GM12878 (cell line): ENCODE measurements around the gene LGMN. TPM values are rescaled to one million over a fixed set of nuclear protein-coding genes. Genes with fewer than 3 reads are reported as not detected.

ENCODE experiments used
- ATAC-seq: fragments of 200-7000 bp; cut with Tn5 transposase; 3 replicates; pipeline ENCODE4 v1.9.1; 2020; ENCODE audit warnings: mild to moderate bottlenecking, moderate library complexity
- BruUV-seq: library from RNA; stranded (reverse); fragments of 400-500 nt; replicated peaks from 2 replicates; lab custom pipeline; 2021; lab: Mats Ljungman, UMichigan
- CTCF ChIA-PET: fragments of 300-600 bp; sonication (Branson Sonifier 250); formaldehyde crosslinking; extraction: SDS; loops from one replicate; lab custom pipeline; 2021; ENCODE audit warnings: inconsistent platforms; lab: Yijun Ruan, JAX
- POLR2A ChIA-PET: fragments of 350-600 bp; formaldehyde crosslinking; extraction: SDS; loops from one replicate; lab custom pipeline; 2021; ENCODE audit warnings: inconsistent platforms; lab: Charles Lee
- RAD21 ChIA-PET: fragments of 300-600 bp; sonication (Branson Sonifier 250); formaldehyde crosslinking; loops from one replicate; lab custom pipeline; 2023; ENCODE audit warnings: antibody characterized with exemption; ENCODE audit not compliant: unreplicated experiment; lab: Charles Lee
- SMC1A ChIA-PET: fragments of 300-600 bp; sonication (Branson Sonifier 250); formaldehyde crosslinking; loops from one replicate; lab custom pipeline; 2023; ENCODE audit not compliant: unreplicated experiment, uncharacterized antibody; lab: Charles Lee
- DNase-seq: peaks from one replicate; pipeline ENCODE4 v3.0.0-alpha.2; 2011; ENCODE audit warnings: low read depth, low spot score
- FAIRE-seq: peaks from 3 replicates; lab custom pipeline; 2011; peaks lifted over from hg19 to GRCh38; lab: Jason Lieb, UNC
- H2AFZ ChIP-seq: 2 replicates; pipeline ENCODE4 v1.6.0; 2011; ENCODE audit warnings: low read depth, low read length, control low read depth; ENCODE audit not compliant: control insufficient read depth
- H3K27ac ChIP-seq: 2 replicates; pipeline ENCODE4 v1.5.1; 2011; ENCODE audit warnings: control low read depth; ENCODE audit not compliant: control insufficient read depth, insufficient read depth
- H3K27me3 ChIP-seq, 2 experiments: replicated peaks in 1 of 2; 2 replicates each; pipeline versions ENCODE4 v1.6.0 to v1.6.1; 2011; ENCODE audit warnings: low read length in 1 of 2; ENCODE audit not compliant: control insufficient read depth in 2 of 2, insufficient read depth in 2 of 2
- H3K36me3 ChIP-seq, 2 experiments: 2 replicates each; pipeline ENCODE4 v1.5.1; 2011; ENCODE audit warnings: low read length in 1 of 2; ENCODE audit not compliant: control insufficient read depth in 2 of 2, insufficient read depth in 2 of 2
- H3K4me1 ChIP-seq: 2 replicates; pipeline ENCODE4 v1.6.1; 2011; ENCODE audit warnings: mild to moderate bottlenecking, low read length, moderate library complexity, mixed read lengths; ENCODE audit not compliant: control insufficient read depth, insufficient read depth
- H3K4me2 ChIP-seq: 2 replicates; pipeline ENCODE4 v1.6.0; 2011; ENCODE audit warnings: control low read depth; ENCODE audit not compliant: control insufficient read depth, insufficient read depth
- H3K4me3 ChIP-seq: fragments of 200-600 bp; sonication (generic); 2 replicates; pipeline ENCODE4 v1.5.1; 2016
- H3K79me2 ChIP-seq: 2 replicates; pipeline ENCODE4 v1.6.0; 2011; ENCODE audit warnings: low read length; ENCODE audit not compliant: control insufficient read depth, insufficient read depth
- H3K9ac ChIP-seq: 2 replicates; pipeline ENCODE4 v1.8.0; 2011; ENCODE audit warnings: low read length, control low read depth, mixed read lengths; ENCODE audit not compliant: control insufficient read depth, insufficient read depth
- H3K9me3 ChIP-seq: replicated peaks from 3 replicates; pipeline ENCODE4 v1.5.1; 2011; ENCODE audit warnings: mild to moderate bottlenecking, low read length; ENCODE audit not compliant: control insufficient read depth, insufficient read depth
- H4K20me1 ChIP-seq: 2 replicates; pipeline ENCODE4 v1.6.0; 2011; ENCODE audit not compliant: control insufficient read depth, insufficient read depth
- PKNOX1 ChIP-seq: fragments of 450-650 bp; IDR thresholded peaks from 2 replicates; pipeline ENCODE4 v1.6.1; 2016; ENCODE audit warnings: mild to moderate bottlenecking
- ZNF24 ChIP-seq: fragments of 450-650 bp; IDR thresholded peaks from 2 replicates; pipeline ENCODE4 v1.6.1; 2017; ENCODE audit warnings: antibody characterized with exemption, mild to moderate bottlenecking
- ZNF384 ChIP-seq: IDR thresholded peaks from 2 replicates; pipeline ENCODE4 v1.6.1; 2012; ENCODE audit warnings: low read depth, mild to moderate bottlenecking, low read length, improper control_type of control experiment, borderline replicate concordance
- WGBS: methylation state at CpG from one replicate; pipeline ENCODE4 v1.1.6; 2016; ENCODE audit warnings: low lambda C conversion rate; ENCODE audit not compliant: insufficient replicate concordance, insufficient coverage; ENCODE audit errors: missing lambda C conversion rate; 5-methylcytosine and 5-hydroxymethylcytosine counted together
- in situ Hi-C: fragments of 300-500 bp; cut with MboI; formaldehyde crosslinking; loops from 9 replicates; pipeline ENCODE4 v1.14.3; 2018; ENCODE audit warnings: mixed read lengths
- intact Hi-C: fragments of 100-400 bp; cut with micrococcal nuclease; formaldehyde crosslinking; loops from one replicate; pipeline ENCODE4 v1.14.2; 2022; ENCODE audit not compliant: unreplicated experiment
- polyA plus RNA-seq, 11 experiments: library from polyadenylated mRNA; depleted of rRNA in 4 of 11; unstranded in 6 of 11; stranded (reverse) in 5 of 11; fragments of >200 nt; fragmentation: Nextera tagmentation in 4 of 11; fragmentation: Illumina TruSeq in 1 of 11; extraction: Ambion mirVana in 4 of 11; extraction: Trizol in 1 of 11; gene quantifications; 1 replicate in 1 of 11; 2 replicates in 10 of 11; pipeline versions ENCODE4 v1.2.1 to v1.2.3, GENCODE V29; 2011 to 2016; ENCODE audit warnings: inconsistent platforms in 2 of 11, missing spikeins in 2 of 11, low read depth in 1 of 11
- total RNA-seq, 4 experiments: library from RNA; depleted of rRNA in 3 of 4; stranded (reverse); fragments of >200 nt in 3 of 4; fragmentation: Illumina TruSeq in 1 of 4; extraction: Trizol in 1 of 4; gene quantifications; 2 replicates each; pipeline versions ENCODE4 v1.2.1 to v1.2.3, GENCODE V29; 2013 to 2021

Gene LGMN
- total and polyA plus RNA-seq, 10 of the 15 experiments (the other 5 are each of a cell fraction or from before 2014, with no cell fraction given) = 0.71 to 192 (median 3.9) TPM

- Histone ChIP-seq H3K9ac (no peak overlapping the region), H3K27me3 (no peaks in the 10 kb centered on the region), H4K20me1 (no peaks in the 10 kb centered on the region; the same call in 1 of the 2 replicates), H3K9me3 (no peaks in the 10 kb centered on the region), H3K36me3 (peaks cover 1 to 3% of the 10 kb centered on the region in 2 experiments; a peak in 3 of 4 replicates), H3K4me1 (no peaks in the 10 kb centered on the region), H3K4me2 (no peak overlapping the region), H3K79me2 (no peaks in the 10 kb centered on the region), H3K27ac (no peak overlapping the region), H3K4me3 (no peak overlapping the region), H2AFZ (no peak overlapping the region)
- ATAC-seq = no peak
- intact Hi-C loops (loop anchor here (10.0 kb wide), 1 partner anchor 453 kb away; no protein-coding TSS in a partner anchor), in situ Hi-C loops (loop anchor here (5.0 kb wide), 1 partner anchor 70 kb away; no protein-coding TSS in a partner anchor)
- RAD21 ChIA-PET = interaction anchor here (0.9 to 7.8 kb wide), 3 partner anchors 34 to 70 kb away, joined by 3 to 106 read pairs (median 3); no protein-coding TSS in a partner anchor
- BruUV-seq = no TSS peak
- SMC1A ChIA-PET = interaction anchor here (1.1 to 11.0 kb wide), 4 partner anchors 10 to 116 kb away, joined by 3 to 151 read pairs (median 4); no protein-coding TSS in a partner anchor
- no peak for TF ChIP-seq ZNF24
- TF ChIP-seq PKNOX1 = no peak
- TF ChIP-seq ZNF384 = no peak
- WGBS = 96% methylated on average over 7 of the region's 7 CpGs
- DNase-seq = no peak
- POLR2A ChIA-PET = no interaction called here
- CTCF ChIA-PET = interaction anchor here (0.6 to 6.4 kb wide), 8 partner anchors 11 to 99 kb away, joined by 3 to 122 read pairs (median 4); no protein-coding TSS in a partner anchor
- FAIRE-seq = no peak
These were observed 36.3 kb downstream of the LGMN start for GRCh38 chr14:92711976-92712653.
